Left renal pelvis (tissue), 4 donors: ENCODE data around the gene CCL26. TPM values are rescaled to one million over a fixed set of nuclear protein-coding genes. Genes with fewer than 3 reads are reported as not detected.
"Not testable (repeated sequence)": the region's sequence is repeated elsewhere in the genome, so short reads cannot be mapped to it uniquely, and the experiment has no call there.

Source experiments
- DNase-seq, 4 donors: peaks; one replicate each; pipeline ENCODE4 v3.0.0-alpha.2; 2013; ENCODE audit warnings: low read depth in 4 of 4, low spot score in 3 of 4
- polyA plus RNA-seq, 4 donors: library from polyadenylated mRNA; unstranded; fragments of 120-200 nt; gene quantifications; one replicate each; pipeline ENCODE4 v1.2.1, GENCODE V29; 2013; ENCODE audit not compliant: insufficient read length in 4 of 4

Gene CCL26
- polyA plus RNA-seq, 4 donors = 0.24 to 1.2 TPM; not detected in 2

- DNase-seq = no peak
Measured at GRCh38 chr7:75793676-75794075, 21.7 kb upstream of the CCL26 start.

- DNase-seq = not testable (repeated sequence)
Measured at GRCh38 chr7:75792567-75792966, 20.6 kb upstream of the CCL26 start.

- no peak for DNase-seq
Measured at GRCh38 chr7:75789361-75789924, 17.4 kb upstream of the CCL26 start.

GRCh38 chr7:75788154-75788847, 16.3 kb upstream of the CCL26 start:
- not testable (repeated sequence) for DNase-seq

GRCh38 chr7:75783058-75783457, 11.0 kb upstream of the CCL26 start:
- not testable (repeated sequence) for DNase-seq

- not testable (repeated sequence) for DNase-seq
Measured at GRCh38 chr7:75780647-75781273, 8.7 kb upstream of the CCL26 start.

GRCh38 chr7:75779516-75779915, 7.5 kb upstream of the CCL26 start:
- not testable (repeated sequence) for DNase-seq

- DNase-seq = not testable (repeated sequence)
Measured at GRCh38 chr7:75779035-75779434, 7.0 kb upstream of the CCL26 start.

- DNase-seq = no peak
Measured at GRCh38 chr7:75776295-75776971, 4.4 kb upstream of the CCL26 start.

GRCh38 chr7:75773958-75774357, 1.9 kb upstream of the CCL26 start:
- DNase-seq = not testable (repeated sequence)

- no peak for DNase-seq
Measured at GRCh38 chr7:75771224-75771623, 787 bp downstream of the CCL26 start.

- peak in 2 of 4 donors; percentile 40 to 44 for DNase-seq
Measured at GRCh38 chr7:75762350-75762917, 9.6 kb downstream of the CCL26 start.

- DNase-seq = not testable (repeated sequence)
Measured at GRCh38 chr7:75761801-75762200, 10.2 kb downstream of the CCL26 start.

- DNase-seq = no peak
Measured at GRCh38 chr7:75758491-75758890, 13.5 kb downstream of the CCL26 start.

GRCh38 chr7:75757860-75758259, 14.2 kb downstream of the CCL26 start:
- no peak for DNase-seq

- no peak for DNase-seq
Measured at GRCh38 chr7:75756991-75757676, 14.9 kb downstream of the CCL26 start.

- DNase-seq = no peak
Measured at GRCh38 chr7:75756206-75756990, 15.6 kb downstream of the CCL26 start.

GRCh38 chr7:75743455-75743859, 28.6 kb downstream of the CCL26 start:
- DNase-seq = no peak

- DNase-seq = no peak
Measured at GRCh38 chr7:75740846-75741497, 31.0 kb downstream of the CCL26 start.
